Keratinocyte (primary cell): ENCODE measurements around the gene LRRC43. TPM values are rescaled to one million over a fixed set of nuclear protein-coding genes. Genes with fewer than 3 reads are reported as not detected.

Experiments used
- DNase-seq: peaks from one replicate; pipeline ENCODE4 v3.0.0-alpha.2; 2011; ENCODE audit warnings: low read depth, missing footprints, low spot score
- FAIRE-seq: peaks from 2 replicates; lab custom pipeline; 2011; peaks lifted over from hg19 to GRCh38; lab: Jason Lieb, UNC
- H2AFZ ChIP-seq: 2 replicates; pipeline ENCODE4 v1.6.0; 2012; ENCODE audit warnings: low read length, control low read depth, inconsistent platforms; ENCODE audit not compliant: control insufficient read depth
- H3K27ac ChIP-seq: 2 replicates; pipeline ENCODE4 v1.5.1; 2011; ENCODE audit warnings: low read length; ENCODE audit not compliant: control insufficient read depth, insufficient read depth
- H3K27me3 ChIP-seq: 3 replicates; pipeline ENCODE4 v1.6.0; 2011; ENCODE audit warnings: low read length; ENCODE audit not compliant: control insufficient read depth, insufficient read depth; ENCODE audit errors: extremely low read depth
- H3K36me3 ChIP-seq, 2 experiments: 2 replicates in 1 of 2; 3 replicates in 1 of 2; pipeline ENCODE4 v1.5.1; 2011; ENCODE audit warnings: low read length in 2 of 2, mild to moderate bottlenecking in 1 of 2; ENCODE audit not compliant: control insufficient read depth in 2 of 2, insufficient read depth in 2 of 2; ENCODE audit errors: extremely low read depth in 1 of 2
- H3K4me1 ChIP-seq: 3 replicates; pipeline ENCODE4 v1.5.1; 2011; ENCODE audit warnings: low read length; ENCODE audit not compliant: control insufficient read depth, insufficient read depth; ENCODE audit errors: extremely low read depth
- H3K4me2 ChIP-seq: 3 replicates; pipeline ENCODE4 v1.6.0; 2011; ENCODE audit warnings: low read depth, low read length; ENCODE audit not compliant: control insufficient read depth, insufficient read depth; ENCODE audit errors: extremely low read depth
- H3K4me3 ChIP-seq, 3 experiments: fragments of 200-600 bp in 1 of 3; sonication (generic) in 1 of 3; 2 replicates in 2 of 3; 3 replicates in 1 of 3; pipeline ENCODE4 v1.5.1; 2011 to 2016; ENCODE audit warnings: low read length in 3 of 3, mild to moderate bottlenecking in 3 of 3, control low read depth in 2 of 3, inconsistent platforms in 1 of 3, low read depth in 1 of 3, mixed read lengths in 1 of 3, mixed run types in 1 of 3, moderate library complexity in 1 of 3; ENCODE audit not compliant: control insufficient read depth in 2 of 3, insufficient read depth in 2 of 3; ENCODE audit errors: extremely low read depth in 1 of 3
- H3K79me2 ChIP-seq: 2 replicates; pipeline ENCODE4 v1.6.0; 2012; ENCODE audit warnings: low read length; ENCODE audit not compliant: control insufficient read depth, insufficient read depth
- H3K9ac ChIP-seq: 3 replicates; pipeline ENCODE4 v1.6.0; 2011; ENCODE audit warnings: low read length; ENCODE audit not compliant: control insufficient read depth, insufficient read depth; ENCODE audit errors: extremely low read depth
- H3K9me1 ChIP-seq: 3 replicates; pipeline ENCODE4 v1.6.0; 2011; ENCODE audit warnings: low read length; ENCODE audit not compliant: control insufficient read depth, insufficient read depth; ENCODE audit errors: extremely low read depth
- H3K9me3 ChIP-seq: 2 replicates; pipeline ENCODE4 v1.5.1; 2012; ENCODE audit warnings: low read depth, low read length; ENCODE audit not compliant: control insufficient read depth
- H4K20me1 ChIP-seq: 3 replicates; pipeline ENCODE4 v1.6.0; 2011; ENCODE audit warnings: low read length; ENCODE audit not compliant: control insufficient read depth, insufficient read depth; ENCODE audit errors: extremely low read depth
- EZH2 ChIP-seq: IDR thresholded peaks from one replicate; pipeline ENCODE4 v1.6.1; 2012; ENCODE audit warnings: inconsistent platforms, mild to moderate bottlenecking, low read length, moderate library complexity
- dilution Hi-C: fragments of 300-500 bp; cut with MboI; formaldehyde crosslinking; loops from one replicate; pipeline ENCODE4 v1.7.0; 2020; ENCODE audit warnings: low sequenced_read_pairs; ENCODE audit not compliant: extremely low pct_ligation_motif_present
- polyA plus RNA-seq, 5 experiments: library from polyadenylated mRNA; depleted of rRNA in 3 of 5; stranded (reverse) in 3 of 5; stranded (forward) in 1 of 5; unstranded in 1 of 5; fragments of >200 nt; gene quantifications; 1 replicate in 1 of 5; 2 replicates in 3 of 5; 3 replicates in 1 of 5; pipeline versions ENCODE4 v1.2.1 to v1.2.3, GENCODE V29; 2011 to 2012; ENCODE audit warnings: missing spikeins in 2 of 5, low read depth in 1 of 5, low replicate concordance in 1 of 5
- TF ChIP-seq, protein P1 (sequence below), 3 experiments: IDR thresholded peaks in 1 of 3; conservative IDR thresholded peaks in 1 of 3; optimal IDR thresholded peaks in 1 of 3; 2 replicates in 2 of 3; 3 replicates in 1 of 3; pipeline versions ENCODE3 to v1.5.1; 2011; ENCODE audit warnings: low read length in 3 of 3, mild to moderate bottlenecking in 3 of 3, moderate library complexity in 2 of 3, control low read depth in 1 of 3, inconsistent platforms in 1 of 3; ENCODE audit not compliant: insufficient read depth in 2 of 3; ENCODE audit errors: extremely low read depth in 1 of 3

The LRRC43 gene
- polyA plus RNA-seq, 1 donor (not counting 4 experiments of a cell fraction or from before 2014, with no cell fraction given), result 0.45 TPM

DNA sequence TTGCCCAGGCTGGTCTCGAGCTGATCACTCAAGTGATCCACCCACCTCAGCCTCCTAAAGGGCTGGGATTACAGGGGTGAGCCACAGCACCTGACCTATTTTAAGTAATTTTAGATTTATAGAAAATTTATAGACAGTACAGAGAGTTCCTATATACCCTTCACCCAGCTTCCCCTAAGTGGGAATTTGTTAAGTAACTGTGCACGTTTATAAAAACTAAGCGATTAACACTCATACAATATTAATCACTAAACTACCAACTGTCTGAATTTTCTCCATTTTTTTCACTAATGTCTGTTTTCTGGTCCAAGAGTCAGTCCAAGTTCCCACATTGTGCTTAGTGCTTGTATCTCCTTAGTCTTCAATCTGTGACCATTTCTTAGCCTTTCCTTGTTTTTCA lies 14.4 kb upstream of the LRRC43 start:
- Histone ChIP-seq H3K4me3 (no peak overlapping the region), H3K36me3 (no peaks in the 10 kb centered on the region), H3K27ac (no peak overlapping the region), H3K9ac (no peak overlapping the region), H4K20me1 (no peaks in the 10 kb centered on the region), H3K27me3 (peaks cover 8% of the 10 kb centered on the region), H3K9me1 (no peaks in the 10 kb centered on the region), H2AFZ (no peak overlapping the region), H3K9me3 (no peaks in the 10 kb centered on the region), H3K4me2 (no peak overlapping the region), H3K4me1 (no peaks in the 10 kb centered on the region), H3K79me2 (no peaks in the 10 kb centered on the region)
- no peak for TF ChIP-seq EZH2
- TF ChIP-seq, protein P1, sequence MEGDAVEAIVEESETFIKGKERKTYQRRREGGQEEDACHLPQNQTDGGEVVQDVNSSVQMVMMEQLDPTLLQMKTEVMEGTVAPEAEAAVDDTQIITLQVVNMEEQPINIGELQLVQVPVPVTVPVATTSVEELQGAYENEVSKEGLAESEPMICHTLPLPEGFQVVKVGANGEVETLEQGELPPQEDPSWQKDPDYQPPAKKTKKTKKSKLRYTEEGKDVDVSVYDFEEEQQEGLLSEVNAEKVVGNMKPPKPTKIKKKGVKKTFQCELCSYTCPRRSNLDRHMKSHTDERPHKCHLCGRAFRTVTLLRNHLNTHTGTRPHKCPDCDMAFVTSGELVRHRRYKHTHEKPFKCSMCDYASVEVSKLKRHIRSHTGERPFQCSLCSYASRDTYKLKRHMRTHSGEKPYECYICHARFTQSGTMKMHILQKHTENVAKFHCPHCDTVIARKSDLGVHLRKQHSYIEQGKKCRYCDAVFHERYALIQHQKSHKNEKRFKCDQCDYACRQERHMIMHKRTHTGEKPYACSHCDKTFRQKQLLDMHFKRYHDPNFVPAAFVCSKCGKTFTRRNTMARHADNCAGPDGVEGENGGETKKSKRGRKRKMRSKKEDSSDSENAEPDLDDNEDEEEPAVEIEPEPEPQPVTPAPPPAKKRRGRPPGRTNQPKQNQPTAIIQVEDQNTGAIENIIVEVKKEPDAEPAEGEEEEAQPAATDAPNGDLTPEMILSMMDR (optimal IDR thresholded peaks at IDR 0.05 in 1 of 3, IDR thresholded peaks at IDR 0.05 in 1 of 3, conservative IDR thresholded peaks at IDR 0.05 in 1 of 3; ENCODE audit: extremely low read depth in 1 of 3, insufficient read depth in 2 of 3, low read length in 3 of 3), result no peak
- no peak for DNase-seq
- no peak for FAIRE-seq
- dilution Hi-C loops, result no loop called here

DNA sequence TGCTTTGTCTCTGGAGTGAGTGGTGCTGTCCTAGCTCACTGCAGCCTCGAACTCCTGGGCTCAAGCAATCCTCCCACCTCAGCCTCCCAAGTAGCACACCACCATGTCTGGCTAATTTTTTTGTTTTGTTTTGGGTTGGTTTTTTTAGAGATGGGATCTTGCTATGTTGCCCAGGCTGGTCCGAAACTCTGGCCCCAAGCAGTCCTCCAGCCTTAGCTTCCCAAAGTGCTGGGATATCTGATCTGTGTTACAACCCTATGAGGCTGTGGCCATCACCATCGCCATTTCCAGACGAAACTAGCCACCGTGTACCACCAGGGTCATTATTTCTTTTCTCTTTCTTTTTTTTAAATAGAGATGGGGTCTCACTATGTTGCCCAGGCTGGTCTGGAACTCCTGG lies 11.5 kb upstream of the LRRC43 start:
- Histone ChIP-seq H3K9me3 (no peaks in the 10 kb centered on the region), H3K4me1 (no peaks in the 10 kb centered on the region), H3K27me3 (peaks cover 8% of the 10 kb centered on the region), H3K79me2 (no peaks in the 10 kb centered on the region), H3K4me3 (no peak overlapping the region), H2AFZ (no peak overlapping the region), H3K27ac (no peak overlapping the region), H4K20me1 (no peaks in the 10 kb centered on the region), H3K9ac (no peak overlapping the region), H3K4me2 (no peak overlapping the region), H3K9me1 (no peaks in the 10 kb centered on the region), H3K36me3 (no peaks in the 10 kb centered on the region)
- dilution Hi-C loops, result no loop called here
- TF ChIP-seq, protein P1 (optimal IDR thresholded peaks at IDR 0.05 in 1 of 3, IDR thresholded peaks at IDR 0.05 in 1 of 3, conservative IDR thresholded peaks at IDR 0.05 in 1 of 3; ENCODE audit: extremely low read depth in 1 of 3, insufficient read depth in 2 of 3, low read length in 3 of 3), result no peak
- TF ChIP-seq EZH2, result no peak
- FAIRE-seq, result no peak
- DNase-seq, result no peak
